ENCODE measurements around the gene COG8.
"Not testable (repeated sequence)": the region's sequence is repeated elsewhere in the genome, so short reads cannot be mapped to it uniquely, and the experiment has no call there.

Gene COG8

GRCh38 chr16:69318911-69319289 is 20.5 kb downstream of the COG8 start:
- DNase-seq (ENCODE audit: low spot score), result no peak

- DNase-seq (ENCODE audit: low spot score), result no peak
Observed at GRCh38 chr16:69318177-69318910, 21.0 kb downstream of the COG8 start.

GRCh38 chr16:69316595-69317034 is 22.7 kb downstream of the COG8 start:
- no peak for DNase-seq (ENCODE audit: low spot score)

- DNase-seq (ENCODE audit: low spot score), result no peak
Observed at GRCh38 chr16:69315486-69316311, 23.7 kb downstream of the COG8 start.

- no peak for DNase-seq (ENCODE audit: low spot score)
Observed at GRCh38 chr16:69314534-69314933, 24.8 kb downstream of the COG8 start.

- DNase-seq (ENCODE audit: low spot score), result no peak
Observed at GRCh38 chr16:69313469-69313868, 25.9 kb downstream of the COG8 start.

GRCh38 chr16:69311533-69312387 is 27.6 kb downstream of the COG8 start:
- peak; percentile 65 for DNase-seq (ENCODE audit: low spot score)

- DNase-seq (ENCODE audit: low spot score), result peak; percentile 99
Observed at GRCh38 chr16:69310653-69311532, 28.5 kb downstream of the COG8 start, which contains the start of gene VPS4A. Gene VPS4A (plus strand): TSS chr16:69311350. CDS start chr16:69311512, 162 bp downstream.

- no peak for DNase-seq (ENCODE audit: low spot score)
Observed at GRCh38 chr16:69309316-69309715, 30.0 kb downstream of the COG8 start.

GRCh38 chr16:69307856-69308255 is 31.5 kb downstream of the COG8 start:
- DNase-seq (ENCODE audit: low spot score), result no peak

- DNase-seq (ENCODE audit: low spot score), result no peak
Observed at GRCh38 chr16:69307091-69307490, 32.3 kb downstream of the COG8 start.

GRCh38 chr16:69306031-69306430 is 33.3 kb downstream of the COG8 start:
- no peak for DNase-seq (ENCODE audit: low spot score)

- no peak for DNase-seq (ENCODE audit: low spot score)
Observed at GRCh38 chr16:69302301-69302700, 37.1 kb downstream of the COG8 start.

GRCh38 chr16:69301861-69302260 is 37.5 kb downstream of the COG8 start:
- no peak for DNase-seq (ENCODE audit: low spot score)

- no peak for DNase-seq (ENCODE audit: low spot score)
Observed at GRCh38 chr16:69301187-69301586, 38.2 kb downstream of the COG8 start.

GRCh38 chr16:69298261-69298660 is 41.1 kb downstream of the COG8 start:
- DNase-seq (ENCODE audit: low spot score), result no peak

- DNase-seq (ENCODE audit: low spot score), result not testable (repeated sequence)
Observed at GRCh38 chr16:69296771-69297170, 42.6 kb downstream of the COG8 start.

GRCh38 chr16:69294051-69294450 is 45.3 kb downstream of the COG8 start:
- DNase-seq (ENCODE audit: low spot score), result no peak

GRCh38 chr16:69293401-69293800 is 46.0 kb downstream of the COG8 start:
- DNase-seq (ENCODE audit: low spot score), result no peak

- not testable (repeated sequence) for DNase-seq (ENCODE audit: low spot score)
Observed at GRCh38 chr16:69291657-69292056, 47.7 kb downstream of the COG8 start.
